Measurements from ENCODE around the gene ALDH1B1.

ALDH1B1 gene

DNA sequence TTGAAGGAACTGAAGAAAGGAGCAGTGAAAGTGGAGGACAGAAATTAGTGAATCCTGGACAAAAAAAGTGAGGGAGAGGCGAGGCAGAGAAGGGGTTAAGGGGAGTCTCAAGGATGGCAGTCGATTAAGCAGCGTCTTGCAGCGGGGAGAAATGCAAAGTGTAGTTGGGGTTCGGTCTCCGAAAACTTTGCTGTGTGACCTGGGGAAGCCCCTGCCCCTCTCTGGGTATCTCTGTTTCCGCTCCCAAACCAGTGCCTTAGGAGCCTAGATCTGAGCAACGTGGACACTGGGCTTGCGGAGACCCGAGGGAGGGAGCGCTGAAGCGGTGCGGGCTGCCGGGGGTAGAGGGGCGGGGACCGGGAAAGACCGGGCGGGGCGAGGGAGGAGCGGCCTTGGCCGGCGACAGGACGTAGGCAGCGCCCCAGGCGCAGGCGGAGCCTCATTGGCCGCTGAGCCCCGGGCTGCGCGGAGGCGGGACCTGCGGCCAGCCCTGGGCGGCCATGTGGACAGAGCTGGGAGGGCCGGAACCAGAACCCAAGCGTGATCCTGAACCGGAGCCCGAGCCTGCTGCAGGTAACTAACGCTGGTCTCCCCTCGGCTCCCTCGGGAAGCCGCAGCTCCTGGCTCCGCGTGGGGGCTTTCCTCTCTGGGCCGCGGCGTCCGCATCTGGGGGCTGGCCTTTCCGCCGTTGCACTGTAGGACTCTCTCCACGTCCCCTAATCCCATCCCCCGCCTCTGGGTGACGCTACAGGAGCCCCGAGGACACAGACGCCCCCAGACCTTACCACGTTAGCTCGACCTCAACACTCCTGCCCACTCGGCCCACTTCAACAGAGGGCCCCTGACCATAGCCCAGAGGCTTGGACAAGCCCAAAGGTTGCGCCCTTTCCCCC is at the start of gene ALDH1B1:
Gene ALDH1B1 (plus strand): TSS at position 468 of the 893 bp plus-strand sequence. CDS start 3,047 bp downstream, outside the sequence.
- peak; percentile 78 for DNase-seq

DNA sequence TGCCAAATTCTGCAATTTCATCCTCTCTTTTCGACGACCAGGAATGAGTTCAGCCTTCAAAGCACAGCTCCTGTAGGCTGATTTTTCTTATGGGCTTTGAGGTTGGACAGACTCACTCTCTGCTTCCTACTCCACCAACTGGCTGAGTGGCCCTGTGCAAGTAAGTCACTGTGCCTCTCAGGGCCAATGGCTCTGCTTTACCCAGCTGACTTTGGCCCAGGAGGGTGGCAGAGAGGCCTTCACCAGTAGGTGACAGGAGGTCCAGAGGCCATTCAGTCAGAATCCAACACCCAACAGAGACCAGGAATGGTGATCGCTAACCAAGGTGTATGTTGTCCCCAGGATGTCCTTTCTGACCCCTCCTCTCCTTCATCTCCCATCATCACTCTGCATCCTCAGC is 49.5 kb upstream of the ALDH1B1 start:
- no peak for DNase-seq

DNA sequence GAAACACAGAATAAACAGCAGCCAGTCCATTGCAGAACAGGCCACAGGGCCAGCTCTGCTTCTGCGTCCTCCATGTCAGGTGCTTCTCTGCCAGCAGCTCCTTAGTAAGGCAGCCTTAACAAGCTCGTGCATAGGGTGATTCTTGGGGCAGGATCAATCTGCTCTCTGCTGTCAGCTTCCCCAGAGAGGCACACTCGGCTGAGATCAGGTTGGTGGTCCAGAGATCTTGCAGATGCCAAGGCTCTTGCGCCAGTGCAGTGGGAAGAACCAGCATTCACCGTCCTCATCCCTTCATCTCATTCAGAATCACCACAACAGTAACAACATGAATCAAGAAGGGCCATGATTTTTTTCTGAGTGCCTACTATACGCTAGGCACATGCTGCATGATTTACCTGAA is 49.0 kb upstream of the ALDH1B1 start:
- no peak for DNase-seq

GRCh38 chr9:38344566-38345324 is 47.8 kb upstream of the ALDH1B1 start:
- no peak for DNase-seq

GRCh38 chr9:38345851-38346755 is 46.4 kb upstream of the ALDH1B1 start:
- DNase-seq: no peak

DNA sequence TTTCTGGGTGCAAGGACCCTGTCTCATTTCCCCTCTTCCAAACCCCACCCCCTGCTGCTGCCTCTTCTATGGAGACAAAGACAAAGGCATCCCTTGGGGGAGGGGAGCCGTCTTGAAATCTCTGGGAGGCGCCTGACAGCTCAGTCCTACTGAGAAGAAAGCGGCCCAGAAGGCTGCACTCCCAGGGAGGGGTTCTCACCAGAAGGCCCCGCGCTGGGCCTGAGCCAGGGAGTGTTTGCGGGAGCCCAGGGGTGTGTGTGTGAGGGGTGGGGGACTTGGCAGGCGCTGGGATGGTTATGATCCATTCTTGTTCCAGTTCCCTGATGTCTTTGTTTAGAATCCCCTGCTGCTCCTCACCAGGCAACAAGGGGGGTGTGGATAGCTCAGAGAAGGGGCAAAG is 45.7 kb upstream of the ALDH1B1 start:
- DNase-seq: no peak

GRCh38 chr9:38347271-38347671 is 45.2 kb upstream of the ALDH1B1 start:
- DNase-seq: no peak

DNA sequence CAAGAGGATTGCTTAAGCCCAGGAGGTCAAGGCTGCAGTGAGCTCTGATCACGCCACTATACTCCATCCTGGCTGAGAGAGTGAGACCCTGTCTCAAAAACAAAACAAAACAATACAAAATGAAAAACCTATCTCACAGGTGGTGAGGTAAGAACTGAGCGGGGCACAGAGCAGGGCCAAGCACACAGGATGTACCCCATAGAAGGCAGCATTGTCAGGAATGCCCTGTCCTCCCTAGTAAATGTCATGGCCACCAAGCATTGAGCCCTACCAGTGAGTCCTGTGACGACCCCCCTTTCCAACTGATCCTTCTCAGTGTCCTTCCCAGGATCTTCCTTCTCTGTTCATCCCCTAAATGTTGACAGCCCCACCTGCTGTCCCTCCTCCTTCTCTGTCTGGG is 44.6 kb upstream of the ALDH1B1 start:
- no peak for DNase-seq

DNA sequence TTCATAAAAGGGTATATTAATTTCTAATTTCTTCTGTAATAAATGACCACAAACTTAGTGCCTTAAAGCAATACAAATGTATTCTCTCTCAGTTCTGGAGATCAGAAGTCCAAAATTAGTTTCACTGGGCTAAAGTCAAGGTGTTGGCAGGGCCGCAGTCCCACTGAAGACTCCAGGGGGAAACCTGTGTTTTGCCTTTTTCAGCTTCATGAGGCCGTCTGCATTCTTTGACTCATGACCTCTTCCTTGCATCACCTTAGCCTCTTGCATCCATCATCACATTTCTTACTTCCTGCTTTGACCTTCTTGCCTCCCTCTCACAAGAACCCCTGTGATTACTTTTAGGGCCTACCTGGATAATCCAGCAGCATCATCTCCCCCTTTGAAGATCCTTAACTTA is 42.0 kb upstream of the ALDH1B1 start:
- DNase-seq: no peak

GRCh38 chr9:38352530-38353328 is 39.8 kb upstream of the ALDH1B1 start:
- DNase-seq: no peak

- no peak for DNase-seq
Observed at GRCh38 chr9:38355115-38355514, 37.4 kb upstream of the ALDH1B1 start.

- no peak for DNase-seq
Observed at GRCh38 chr9:38355517-38356120, 36.9 kb upstream of the ALDH1B1 start.

GRCh38 chr9:38356851-38357250 is 35.7 kb upstream of the ALDH1B1 start:
- no peak for DNase-seq

DNA sequence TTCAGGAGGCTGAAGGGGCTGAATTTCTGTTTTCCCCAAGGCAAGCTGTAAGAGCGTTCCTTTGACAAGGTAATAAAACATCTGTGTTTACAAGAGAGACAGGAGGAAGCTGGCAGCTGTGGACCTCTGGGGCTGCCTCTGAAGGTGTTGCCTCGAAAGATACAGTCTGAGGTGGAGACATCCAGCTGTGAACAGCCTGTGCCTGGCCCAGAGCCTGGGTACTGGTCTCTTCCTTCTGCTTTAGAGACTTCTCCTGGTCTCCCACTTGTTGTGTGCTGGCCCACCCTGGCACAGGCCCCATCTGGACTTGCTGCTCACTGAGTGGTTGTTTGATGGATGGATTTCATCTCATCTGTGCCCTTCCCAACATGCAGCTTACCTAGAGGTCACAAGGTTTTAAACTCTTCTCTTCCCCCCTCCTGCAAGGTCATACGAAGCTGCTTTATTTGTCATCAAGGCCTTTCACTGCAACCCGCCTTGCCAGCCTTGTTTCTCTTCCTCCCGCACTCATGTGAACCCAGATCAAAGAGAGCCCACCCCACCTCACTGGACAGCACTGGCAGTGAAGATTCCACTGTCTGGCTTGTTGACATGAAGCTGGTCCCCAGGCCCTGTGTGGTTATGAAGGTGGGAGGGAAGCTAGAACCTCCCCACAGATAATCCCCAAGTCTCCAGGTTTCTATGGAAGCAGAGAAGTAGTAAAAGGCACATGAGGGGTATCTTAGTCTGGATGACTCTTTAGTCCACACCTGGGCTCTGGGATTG is 35.0 kb upstream of the ALDH1B1 start:
- DNase-seq: no peak

GRCh38 chr9:38358390-38359296 is 33.9 kb upstream of the ALDH1B1 start:
- no peak for DNase-seq

GRCh38 chr9:38359297-38359653 is 33.2 kb upstream of the ALDH1B1 start:
- DNase-seq: no peak

DNA sequence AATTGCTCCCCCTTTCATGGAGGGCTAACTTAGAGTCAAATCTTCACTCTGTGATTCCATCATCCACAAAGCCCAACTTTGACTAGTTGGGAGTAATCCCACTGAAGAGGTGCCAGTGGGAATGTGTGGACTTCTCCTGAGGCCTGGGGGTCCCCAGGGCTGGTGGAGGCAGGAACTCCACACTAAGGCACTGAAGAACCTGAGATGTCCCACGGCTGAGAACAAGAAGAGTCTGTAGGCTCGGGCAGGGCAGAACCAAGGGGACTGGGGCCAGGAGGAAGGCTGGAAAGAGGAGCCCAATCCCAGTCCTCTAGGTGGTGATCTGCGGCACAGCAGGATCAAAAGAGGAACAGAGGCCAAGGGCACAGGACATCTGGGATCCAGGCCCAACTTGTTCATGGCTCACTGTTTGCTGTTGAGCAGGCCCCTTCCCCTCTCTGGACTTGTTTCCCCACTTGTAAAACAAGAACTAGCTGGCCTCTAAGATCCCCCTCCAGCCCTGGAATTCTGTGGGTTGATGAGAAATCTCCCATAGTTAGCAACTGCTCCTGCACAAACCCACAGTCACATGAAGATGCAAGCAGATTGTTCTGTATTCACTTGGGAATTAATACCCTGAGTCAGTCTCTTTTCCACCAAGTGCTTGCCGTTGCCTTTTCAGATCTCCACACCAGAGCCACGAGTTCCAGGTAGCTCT is 32.7 kb upstream of the ALDH1B1 start:
- no peak for DNase-seq

GRCh38 chr9:38360839-38361472 is 31.5 kb upstream of the ALDH1B1 start:
- no peak for DNase-seq

DNA sequence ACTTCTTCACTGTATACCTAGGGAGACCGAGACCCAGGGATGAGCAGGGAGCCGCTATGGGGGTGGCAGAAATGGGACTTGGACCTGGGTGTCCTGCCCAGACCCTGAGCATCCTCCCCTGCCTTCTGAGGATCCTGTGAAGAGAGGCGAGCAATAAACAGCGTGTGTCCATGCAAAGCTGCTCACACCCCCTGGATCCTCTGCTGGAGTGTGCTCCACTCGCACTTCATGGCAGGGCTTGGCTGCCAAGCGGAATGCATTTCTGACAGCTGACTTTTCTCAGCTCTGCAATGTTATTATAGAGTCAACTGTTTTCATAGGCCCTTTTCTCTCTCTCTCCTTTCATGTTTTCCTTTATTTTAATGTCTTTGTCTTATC is 31.0 kb upstream of the ALDH1B1 start:
- DNase-seq: no peak

All from activated CD4-positive, alpha-beta T cell treated with anti-CD3 and anti-CD28 coated beads for 48 hours (primary cell).